Ishikawa (cell line): ENCODE results near the gene CKAP5.

ENCODE experiments used
- CREB1 ChIP-seq: IDR thresholded peaks from 2 replicates; pipeline ENCODE4 v1.6.1; 2012; ENCODE audit warnings: low read depth
- EP300 ChIP-seq: IDR thresholded peaks from 2 replicates; pipeline ENCODE4 v1.6.1; 2012; ENCODE audit warnings: borderline replicate concordance
- RAD21 ChIP-seq: IDR thresholded peaks from 2 replicates; pipeline ENCODE4 v1.6.1; 2012; ENCODE audit warnings: low read depth
- TAF1 ChIP-seq: IDR thresholded peaks from 2 replicates; pipeline ENCODE4 v1.6.1; 2012; ENCODE audit warnings: low read depth, mild to moderate bottlenecking
- TEAD4 ChIP-seq: IDR thresholded peaks from 2 replicates; pipeline ENCODE4 v1.6.1; 2012
- TF ChIP-seq, protein P1 (sequence below): IDR thresholded peaks from 2 replicates; pipeline ENCODE4 v1.6.1; 2012

DNA sequence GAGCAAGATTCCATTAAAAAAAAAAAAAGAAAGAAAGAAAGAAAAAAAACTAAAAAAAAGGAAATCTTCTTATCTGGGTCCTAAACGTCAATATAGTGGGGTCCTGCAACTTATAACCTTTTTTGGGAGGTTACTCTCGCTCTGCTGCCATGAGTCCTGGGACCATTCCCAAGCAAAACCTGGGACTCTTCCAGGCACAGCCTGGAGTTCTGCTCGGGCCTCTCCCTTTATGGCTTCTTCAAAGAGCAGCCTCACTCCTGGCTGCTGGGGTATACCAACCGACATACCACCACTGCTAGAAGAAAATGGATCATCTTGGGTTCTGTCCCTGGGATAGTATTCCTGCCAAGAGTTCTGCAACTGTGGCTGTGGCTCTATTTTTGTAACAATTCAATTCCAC is 14.1 kb upstream of the CKAP5 start:
- TF ChIP-seq CREB1 (no peak), TAF1 (no peak), RAD21 (no peak), TEAD4 (no peak), EP300 (no peak)
- TF ChIP-seq, protein P1, sequence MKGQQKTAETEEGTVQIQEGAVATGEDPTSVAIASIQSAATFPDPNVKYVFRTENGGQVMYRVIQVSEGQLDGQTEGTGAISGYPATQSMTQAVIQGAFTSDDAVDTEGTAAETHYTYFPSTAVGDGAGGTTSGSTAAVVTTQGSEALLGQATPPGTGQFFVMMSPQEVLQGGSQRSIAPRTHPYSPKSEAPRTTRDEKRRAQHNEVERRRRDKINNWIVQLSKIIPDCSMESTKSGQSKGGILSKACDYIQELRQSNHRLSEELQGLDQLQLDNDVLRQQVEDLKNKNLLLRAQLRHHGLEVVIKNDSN = no peak
